GM21786 (cell line): ENCODE measurements around the gene EXOC3L4.
"Not testable (repeated sequence)": the region's sequence is repeated elsewhere in the genome, so short reads cannot be mapped to it uniquely, and the experiment has no call there.

Source experiments
- ATAC-seq: cut with Tn5 transposase; IDR thresholded peaks from one replicate; pipeline ENCODE4 v1.9.1; 2021; ENCODE audit not compliant: unreplicated experiment

Gene EXOC3L4

DNA sequence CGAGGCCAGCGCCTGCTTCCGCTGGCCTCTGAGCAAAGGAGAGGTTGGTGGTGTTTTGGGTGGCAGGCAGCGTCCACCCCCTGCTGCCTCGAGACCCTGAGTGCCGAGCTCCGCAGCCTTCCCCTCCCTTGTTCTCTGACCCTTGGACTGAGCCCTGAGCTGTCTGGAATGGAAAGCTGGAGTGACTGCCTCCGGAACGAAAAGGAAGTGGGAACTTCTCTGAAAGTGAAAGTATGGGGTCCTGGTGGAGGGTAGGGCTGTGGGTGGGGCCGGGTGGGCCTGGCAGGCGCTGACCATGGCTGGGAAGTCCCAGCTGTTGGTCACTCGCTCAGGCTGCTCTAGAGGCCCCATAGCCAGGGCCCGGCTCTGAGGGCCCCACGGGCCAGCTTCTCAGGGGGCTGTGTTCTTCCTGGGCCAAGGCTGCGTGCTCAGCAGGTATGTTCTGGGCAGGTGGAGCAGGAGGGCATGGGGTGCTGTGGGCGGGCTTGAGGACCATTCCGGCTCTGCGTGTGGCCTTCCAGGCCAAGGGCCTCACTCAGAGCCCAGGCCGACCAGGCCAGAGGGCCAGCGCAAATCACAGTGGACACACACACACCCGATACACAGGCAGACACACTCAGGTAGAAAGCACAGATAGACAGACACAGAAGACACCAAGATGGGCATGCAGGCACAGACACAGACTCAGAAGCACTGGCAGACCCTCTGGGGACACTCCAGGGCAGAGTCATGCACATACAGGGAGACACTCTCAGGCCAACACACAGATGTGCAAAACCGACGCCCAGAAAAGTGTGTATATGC is at the start of gene EXOC3L4:
EXOC3L4 (plus strand) TSS at position 320 of the 804 bp plus-strand sequence. CDS start 5,495 bp downstream, outside the sequence.
- no peak for ATAC-seq

- no peak for ATAC-seq
Measured at GRCh38 chr14:103045371-103045869, 49.1 kb upstream of the EXOC3L4 start.

DNA sequence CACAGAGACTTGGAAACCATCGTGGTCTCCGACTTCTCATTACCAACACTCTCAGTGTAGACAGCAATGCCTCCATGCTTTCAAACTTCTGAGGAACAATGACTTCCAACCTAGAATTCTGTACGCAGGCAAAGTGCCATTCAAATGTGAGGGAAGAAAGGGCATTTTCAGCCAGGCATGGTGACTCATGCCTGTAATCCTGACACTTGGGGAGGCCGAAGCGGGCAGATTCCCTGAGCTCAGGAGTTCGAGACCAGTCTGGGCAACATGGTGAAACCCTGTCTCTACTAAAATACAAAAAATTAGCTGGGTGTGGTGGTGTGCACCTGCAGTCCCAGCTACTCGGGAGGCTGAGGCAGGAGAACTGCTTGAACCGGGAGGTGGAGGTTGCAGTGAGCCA is 47.1 kb upstream of the EXOC3L4 start:
- ATAC-seq, result not testable (repeated sequence)

DNA sequence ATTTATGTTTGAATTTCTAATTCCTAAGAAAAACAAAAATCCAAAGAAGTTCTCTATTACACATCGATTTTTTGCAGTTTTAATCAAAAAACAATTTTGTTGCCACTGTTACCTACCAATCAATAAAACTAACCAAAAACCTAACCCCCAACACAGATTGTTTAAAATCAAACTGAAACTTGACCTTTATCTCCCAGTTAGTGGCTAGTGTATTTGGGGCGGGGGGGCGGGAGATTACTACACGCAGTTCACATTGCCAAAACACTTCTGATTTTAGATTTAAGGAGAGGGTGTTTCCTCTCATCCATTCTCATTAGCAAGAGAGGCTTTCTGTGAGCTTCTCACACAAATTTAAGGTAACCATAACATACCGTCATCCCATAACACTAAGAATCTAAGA is 43.6 kb upstream of the EXOC3L4 start:
- no peak for ATAC-seq

- no peak for ATAC-seq
Measured at GRCh38 chr14:103052407-103052806, 42.1 kb upstream of the EXOC3L4 start.

- no peak for ATAC-seq
Measured at GRCh38 chr14:103055695-103056094, 38.8 kb upstream of the EXOC3L4 start.

GRCh38 chr14:103056322-103057027 is 38.0 kb upstream of the EXOC3L4 start:
- no peak for ATAC-seq

DNA sequence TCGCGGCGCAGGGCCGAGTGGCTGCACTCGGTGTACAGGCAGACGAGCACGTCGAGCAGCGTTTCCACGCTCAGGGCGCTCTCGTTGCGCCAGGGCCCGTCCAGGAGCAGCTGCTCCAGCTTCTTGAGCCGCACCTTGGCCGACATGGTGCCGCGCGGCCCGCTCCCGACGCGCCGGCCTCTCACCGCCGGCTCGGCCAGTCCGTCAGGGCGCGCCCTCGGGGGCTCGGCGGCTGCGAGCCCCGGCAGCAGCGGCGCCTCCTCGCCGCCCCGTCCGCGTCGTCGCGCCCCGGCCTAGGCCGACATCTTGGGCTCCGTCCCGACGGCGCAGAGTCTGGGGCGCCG is 37.5 kb upstream of the EXOC3L4 start:
- ATAC-seq, result no peak

DNA sequence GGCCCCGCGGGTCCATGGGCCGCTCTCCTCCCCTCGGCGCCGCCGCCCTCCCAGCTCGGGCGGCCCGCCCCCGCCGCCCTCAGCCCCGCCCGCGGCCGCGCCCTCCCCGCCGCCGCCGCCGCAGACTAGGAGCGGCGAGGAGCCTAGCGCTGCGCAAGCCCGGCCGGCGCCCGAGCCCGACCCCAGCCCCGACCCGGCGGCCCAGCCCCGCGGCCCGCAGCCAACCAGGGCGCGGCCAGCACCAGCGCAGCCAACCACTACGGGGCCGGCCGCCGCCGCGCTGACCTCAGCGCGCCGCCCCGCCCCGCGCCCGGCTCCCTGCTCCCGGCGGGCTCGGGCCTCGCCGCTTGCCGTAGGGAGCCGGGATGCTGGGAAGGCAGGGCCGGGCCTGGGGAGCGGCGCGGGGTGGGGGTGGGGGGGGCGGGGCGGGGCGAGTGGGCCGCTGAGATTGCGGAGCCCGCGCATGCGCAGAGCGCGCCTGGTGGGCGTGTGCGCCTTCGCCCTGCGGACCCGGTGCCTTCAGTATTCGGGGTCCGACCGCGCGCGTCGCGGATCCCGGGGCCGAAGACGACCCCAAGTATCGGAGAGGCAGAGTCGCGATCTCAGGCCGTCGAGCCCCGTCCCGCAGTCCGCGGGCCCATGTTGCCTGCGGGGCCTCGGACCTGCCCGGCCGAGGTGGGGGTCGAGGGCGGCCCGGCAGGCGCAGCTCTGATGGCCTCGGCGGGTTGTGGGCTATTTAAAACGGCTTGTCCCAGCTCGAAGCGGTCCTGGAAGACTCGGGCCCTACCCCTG is 37.0 kb upstream of the EXOC3L4 start, which contains the start of gene CDC42BPB:
CDC42BPB (minus strand) TSS at position 178 of the 792 bp plus-strand sequence. CDS start 376 bp downstream, outside the sequence.
- ATAC-seq, result peak; percentile 58

DNA sequence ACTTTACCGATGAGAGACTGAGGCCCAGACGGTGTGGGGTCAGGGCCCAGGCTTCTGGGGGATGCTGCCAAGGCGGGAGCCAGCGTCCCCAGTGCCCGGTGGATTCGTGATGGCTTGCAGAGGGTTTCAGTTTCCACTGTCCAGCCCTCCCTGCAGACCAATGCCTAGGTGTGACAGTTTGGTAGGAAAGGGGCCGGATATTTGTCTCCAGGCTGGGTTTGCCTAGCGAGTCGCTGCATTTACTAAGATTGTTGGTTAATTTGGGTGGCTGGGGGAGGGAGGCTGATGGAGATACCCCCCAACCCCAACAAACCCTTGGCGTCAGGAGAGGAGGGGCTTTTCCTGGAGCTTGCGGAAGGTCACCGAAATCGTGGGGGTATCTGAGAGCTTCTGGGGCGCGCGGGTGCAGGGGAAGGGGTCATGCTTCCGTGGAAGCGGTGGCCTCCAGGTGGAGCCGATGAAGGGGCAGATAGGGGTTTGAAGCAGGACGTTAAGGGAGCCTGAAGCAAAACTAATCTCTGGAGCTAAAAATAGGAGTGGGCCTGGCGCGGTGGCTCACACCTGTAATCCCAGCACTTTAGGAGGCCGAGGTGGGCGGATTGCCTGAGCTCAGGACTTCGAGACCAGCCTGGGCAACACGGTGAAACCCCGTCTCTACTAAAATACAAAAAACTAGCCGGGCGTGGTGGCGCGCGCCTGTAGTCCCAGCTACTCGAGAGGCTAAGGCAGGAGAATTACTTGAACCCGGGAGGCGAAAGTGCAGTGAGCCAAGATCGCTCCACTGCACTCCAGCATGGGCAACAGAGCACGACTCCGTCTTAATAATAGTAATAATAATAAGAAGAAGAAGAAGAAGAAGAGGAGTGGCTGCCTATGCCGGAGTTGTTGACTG is 36.1 kb upstream of the EXOC3L4 start:
- ATAC-seq, result no peak

GRCh38 chr14:103059556-103059955 is 35.0 kb upstream of the EXOC3L4 start:
- no peak for ATAC-seq

GRCh38 chr14:103061482-103061976 is 33.0 kb upstream of the EXOC3L4 start:
- no peak for ATAC-seq

DNA sequence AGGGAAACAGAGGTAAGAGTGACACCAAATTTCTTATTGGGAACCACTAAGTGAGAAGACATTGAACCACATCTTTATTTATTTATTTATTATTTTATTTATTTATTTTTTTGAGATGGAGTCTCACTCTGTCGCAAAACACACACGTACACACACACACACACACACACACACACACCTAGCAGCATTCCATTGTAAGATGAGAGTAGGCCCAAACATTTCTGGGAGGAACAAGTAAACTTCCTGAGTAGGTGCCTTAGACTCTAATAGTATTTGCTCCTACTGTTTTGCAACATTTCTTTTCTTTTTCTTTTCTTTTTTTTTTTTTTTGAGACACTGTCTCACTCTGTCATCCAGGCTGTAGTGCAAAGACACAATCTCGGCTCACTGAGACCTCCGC is 30.1 kb upstream of the EXOC3L4 start:
- no peak for ATAC-seq

GRCh38 chr14:103064978-103065377 is 29.5 kb upstream of the EXOC3L4 start:
- ATAC-seq, result no peak

- no peak for ATAC-seq
Measured at GRCh38 chr14:103065861-103066260, 28.7 kb upstream of the EXOC3L4 start.

DNA sequence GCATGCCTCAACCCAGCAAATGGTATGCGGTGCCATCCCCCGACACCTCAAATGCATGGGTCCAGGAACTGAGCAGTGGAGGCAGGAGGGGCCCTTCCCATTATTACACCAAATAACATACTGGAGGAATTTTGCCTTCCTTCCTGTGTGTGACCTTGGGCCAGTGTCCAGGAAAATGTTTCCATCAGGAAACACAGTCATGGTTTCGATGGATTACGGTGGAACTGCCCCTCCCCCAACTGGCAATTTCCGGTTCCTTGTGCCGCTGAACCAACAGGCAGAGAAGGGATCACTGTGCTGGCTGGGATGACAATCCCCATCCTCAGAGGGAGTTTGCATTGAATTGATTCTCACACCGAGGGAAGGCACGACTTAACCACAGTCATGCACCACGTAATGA is 28.1 kb upstream of the EXOC3L4 start:
- ATAC-seq, result no peak

GRCh38 chr14:103067231-103067954 is 27.1 kb upstream of the EXOC3L4 start:
- ATAC-seq, result no peak

GRCh38 chr14:103068351-103069073 is 26.0 kb upstream of the EXOC3L4 start:
- no peak for ATAC-seq
